ENCODE measurements around the gene SLC16A7. TPM values are rescaled to one million over a fixed set of nuclear protein-coding genes. Genes with fewer than 3 reads are reported as not detected.

SLC16A7 gene
- total RNA-seq, 3 donors from 2014 or later (not counting 1 experiment from before 2014, with no cell fraction given): 42.4 to 46.9 (median 43.2) TPM

- Histone ChIP-seq H3K36me3 (ENCODE audit: control insufficient read depth, insufficient read depth, low read length) (no peaks in the 10 kb centered on the region), H3K27me3 (ENCODE audit: control insufficient read depth, insufficient read depth, low read length) (peaks cover 2% of the 10 kb centered on the region), H3K4me3 (ENCODE audit: low read length) (no peak overlapping the region), H3K9me3 (ENCODE audit: control insufficient read depth, insufficient read depth, low read length) (no peaks in the 10 kb centered on the region), H3K27ac (ENCODE audit: low read length) (no peak overlapping the region), H3K4me1 (ENCODE audit: control insufficient read depth, insufficient read depth, low read length) (no peaks in the 10 kb centered on the region)
- 84% methylated on average over 2 of the region's 2 CpGs for WGBS (ENCODE audit: insufficient coverage)
- no peak for TF ChIP-seq CTCF (IDR thresholded peaks at IDR 0.05)
- Mint-ChIP-seq H3K4me1 (peaks cover 18% of the 10 kb centered on the region in 2 donors), H3K9me3 (no peaks in the 10 kb centered on the region), H3K27ac (no peak overlapping the region), H3K36me3 (no peaks in the 10 kb centered on the region), H3K27me3 (ENCODE audit: low read depth in 2 of 2) (peaks cover 9 to 13% of the 10 kb centered on the region in 2 donors), H3K4me3 (no peak overlapping the region)
- ATAC-seq: no peak
- DNase-seq: no peak
- intact Hi-C loops (cut with micrococcal nuclease): no loop called here
Measured at GRCh38 chr12:59579631-59580030, 16.2 kb upstream of the SLC16A7 start.

GRCh38 chr12:59580050-59580449 lies 15.8 kb upstream of the SLC16A7 start:
- TF ChIP-seq CTCF (IDR thresholded peaks at IDR 0.05): no peak
- no peaks in the 10 kb centered on the region for H3K4me1 ChIP-seq (ENCODE audit: control insufficient read depth, insufficient read depth, low read length)
- H3K27ac ChIP-seq (ENCODE audit: low read length): no peak overlapping the region
- DNase-seq: no peak
- Mint-ChIP-seq H3K9me3 (no peaks in the 10 kb centered on the region), H3K4me3 (no peak overlapping the region), H3K4me1 (peaks cover 18% of the 10 kb centered on the region in 2 donors), H3K36me3 (no peaks in the 10 kb centered on the region), H3K27ac (no peak overlapping the region), H3K27me3 (ENCODE audit: low read depth in 2 of 2) (peaks cover 13% of the 10 kb centered on the region in 2 donors)
- intact Hi-C loops (cut with micrococcal nuclease): no loop called here
- peaks cover 2% of the 10 kb centered on the region for H3K27me3 ChIP-seq (ENCODE audit: control insufficient read depth, insufficient read depth, low read length)
- no peak overlapping the region for H3K4me3 ChIP-seq (ENCODE audit: low read length)
- ATAC-seq: no peak
- no peaks in the 10 kb centered on the region for H3K36me3 ChIP-seq (ENCODE audit: control insufficient read depth, insufficient read depth, low read length)
- 86% methylated on average over 2 of the region's 2 CpGs for whole genome bisulfite sequencing (ENCODE audit: insufficient coverage)
- H3K9me3 ChIP-seq (ENCODE audit: control insufficient read depth, insufficient read depth, low read length): no peaks in the 10 kb centered on the region

GRCh38 chr12:59583003-59583712 lies 12.7 kb upstream of the SLC16A7 start:
- intact Hi-C loops (cut with micrococcal nuclease): no loop called here
- WGBS (ENCODE audit: insufficient coverage): no CpG with 5 or more reads among the region's 1 CpG
- Histone ChIP-seq H3K4me1 (ENCODE audit: control insufficient read depth, insufficient read depth, low read length) (no peaks in the 10 kb centered on the region), H3K36me3 (ENCODE audit: control insufficient read depth, insufficient read depth, low read length) (no peaks in the 10 kb centered on the region), H3K27ac (ENCODE audit: low read length) (no peak overlapping the region), H3K4me3 (ENCODE audit: low read length) (no peak overlapping the region), H3K27me3 (ENCODE audit: control insufficient read depth, insufficient read depth, low read length) (peaks cover 2% of the 10 kb centered on the region), H3K9me3 (ENCODE audit: control insufficient read depth, insufficient read depth, low read length) (no peaks in the 10 kb centered on the region)
- Mint-ChIP-seq H3K4me1 (peaks cover 11% of the 10 kb centered on the region in 2 donors), H3K4me3 (no peak overlapping the region), H3K36me3 (no peaks in the 10 kb centered on the region), H3K27me3 (ENCODE audit: low read depth in 2 of 2) (peaks cover 13 to 15% of the 10 kb centered on the region in 2 donors), H3K9me3 (no peaks in the 10 kb centered on the region), H3K27ac (no peak overlapping the region)
- ATAC-seq (no peak), DNase-seq (no peak)
- TF ChIP-seq CTCF (IDR thresholded peaks at IDR 0.05): no peak

- H3K9me3 ChIP-seq (ENCODE audit: control insufficient read depth, insufficient read depth, low read length): no peaks in the 10 kb centered on the region
- H3K9me3 Mint-ChIP-seq: no peaks in the 10 kb centered on the region
- WGBS (ENCODE audit: insufficient coverage): no CpG with 5 or more reads among the region's 1 CpG
- ATAC-seq (no peak), DNase-seq (no peak)
- no peak overlapping the region for H3K4me3 ChIP-seq (ENCODE audit: low read length)
- H3K36me3 ChIP-seq (ENCODE audit: control insufficient read depth, insufficient read depth, low read length): no peaks in the 10 kb centered on the region
- peaks cover 0 to 7% of the 10 kb centered on the region in 2 donors for H3K27me3 Mint-ChIP-seq (ENCODE audit: low read depth in 2 of 2)
- H3K27ac ChIP-seq (ENCODE audit: low read length): no peak overlapping the region
- H3K4me1 ChIP-seq (ENCODE audit: control insufficient read depth, insufficient read depth, low read length): no peaks in the 10 kb centered on the region
- no peaks in the 10 kb centered on the region for H3K27me3 ChIP-seq (ENCODE audit: control insufficient read depth, insufficient read depth, low read length)
- TF ChIP-seq CTCF (IDR thresholded peaks at IDR 0.05): no peak
- no peak overlapping the region for H3K4me3 Mint-ChIP-seq
- intact Hi-C loops (cut with micrococcal nuclease): no loop called here
- H3K27ac Mint-ChIP-seq: no peak overlapping the region
- H3K4me1 Mint-ChIP-seq: peaks cover 7% of the 10 kb centered on the region in 2 donors
- H3K36me3 Mint-ChIP-seq: no peaks in the 10 kb centered on the region
Measured at GRCh38 chr12:59587710-59588109, 8.1 kb upstream of the SLC16A7 start.

All from natural killer cell (primary cell).